Liver (tissue), 3 donors: ENCODE results near the gene GUCY1A2.

Source experiments
- ATF3 ChIP-seq: IDR thresholded peaks from 2 replicates; pipeline ENCODE4 v1.6.1; 2016; ENCODE audit warnings: antibody characterized with exemption
- CTCF ChIP-seq: fragments of 150-350 bp; IDR thresholded peaks from 2 replicates; pipeline ENCODE4 v1.5.1; 2017; ENCODE audit warnings: improper control_type of control experiment, low read depth, low read length; ENCODE audit not compliant: missing input control
- GABPA ChIP-seq, 2 donors: IDR thresholded peaks in 1 of 2; conservative IDR thresholded peaks in 1 of 2; 2 replicates each; pipeline ENCODE4 v1.6.1; 2016; ENCODE audit warnings: antibody characterized with exemption in 2 of 2, mild to moderate bottlenecking in 1 of 2, moderate library complexity in 1 of 2
- HNF4G ChIP-seq: IDR thresholded peaks from 2 replicates; pipeline ENCODE4 v1.6.1; 2016; ENCODE audit warnings: antibody characterized with exemption
- JUND ChIP-seq, 2 donors: IDR thresholded peaks; 2 replicates each; pipeline ENCODE4 v1.6.1; 2016; ENCODE audit warnings: antibody characterized with exemption in 2 of 2
- MAX ChIP-seq: IDR thresholded peaks from 2 replicates; pipeline ENCODE4 v1.6.1; 2016; ENCODE audit warnings: antibody characterized with exemption
- RXRA ChIP-seq, 2 donors: IDR thresholded peaks; 2 replicates each; pipeline ENCODE4 v1.6.1; 2017 to 2018; ENCODE audit warnings: antibody characterized with exemption in 2 of 2, mild to moderate bottlenecking in 1 of 2
- SP1 ChIP-seq: IDR thresholded peaks from 2 replicates; pipeline ENCODE4 v1.6.1; 2018; ENCODE audit warnings: antibody characterized with exemption, mild to moderate bottlenecking
- TAF1 ChIP-seq: conservative IDR thresholded peaks from 2 replicates; pipeline ENCODE4 v1.6.1; 2016; ENCODE audit warnings: antibody characterized with exemption, mild to moderate bottlenecking
- YY1 ChIP-seq: IDR thresholded peaks from 2 replicates; pipeline ENCODE4 v1.6.1; 2016; ENCODE audit warnings: antibody characterized with exemption, mild to moderate bottlenecking
- donor health status: healthy.
- donor health status: healthy.

GRCh38 chr11:106999196-106999595 is 19.1 kb downstream of the GUCY1A2 start:
- TF ChIP-seq CTCF (no peak), GABPA (IDR thresholded peaks at IDR 0.05 in 1 of 2, conservative IDR thresholded peaks at IDR 0.05 in 1 of 2) (no peak), JUND (IDR thresholded peaks at IDR 0.05) (no peak), ATF3 (no peak), HNF4G (no peak), RXRA (IDR thresholded peaks at IDR 0.05) (no peak), TAF1 (no peak), YY1 (no peak), MAX (no peak), SP1 (no peak)
